GM12873 (cell line): ENCODE results near the gene AKAP13.

Source experiments
- CTCF ChIP-seq: IDR thresholded peaks from 2 replicates; pipeline ENCODE4 v1.5.1; 2012; ENCODE audit warnings: low read depth, mild to moderate bottlenecking, moderate library complexity, low read length, control low read depth; ENCODE audit not compliant: insufficient read depth; ENCODE audit errors: missing control alignments

Gene AKAP13

GRCh38 chr15:85457392-85457968, 77.1 kb downstream of the AKAP13 start:
- TF ChIP-seq CTCF = no peak

GRCh38 chr15:85458764-85459163, 78.4 kb downstream of the AKAP13 start:
- no peak for TF ChIP-seq CTCF

- TF ChIP-seq CTCF = no peak
Observed at GRCh38 chr15:85462029-85462428, 81.6 kb downstream of the AKAP13 start.

GRCh38 chr15:85463276-85463892, 83.0 kb downstream of the AKAP13 start:
- TF ChIP-seq CTCF = no peak

GRCh38 chr15:85463976-85464375, 83.6 kb downstream of the AKAP13 start:
- TF ChIP-seq CTCF = no peak

DNA sequence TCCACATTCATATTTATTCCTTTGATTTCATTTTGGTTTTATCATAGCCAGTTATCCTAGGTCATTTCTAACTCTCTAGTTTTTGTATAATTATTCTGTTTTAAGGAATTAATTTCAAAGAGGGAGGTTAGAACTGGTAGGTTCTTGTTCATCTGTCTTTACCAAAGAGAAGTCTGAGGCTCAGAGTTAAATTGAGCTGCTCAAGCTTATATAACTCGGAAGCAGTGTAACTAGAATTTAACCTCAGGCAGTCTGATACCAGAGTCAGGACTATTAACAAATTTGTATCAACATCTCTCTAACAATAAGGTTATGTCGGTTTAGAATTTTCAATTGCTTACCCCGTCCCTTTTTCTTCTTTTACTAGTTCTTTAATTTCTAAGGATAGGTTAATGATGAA, 84.1 kb downstream of the AKAP13 start:
- no peak for TF ChIP-seq CTCF

DNA sequence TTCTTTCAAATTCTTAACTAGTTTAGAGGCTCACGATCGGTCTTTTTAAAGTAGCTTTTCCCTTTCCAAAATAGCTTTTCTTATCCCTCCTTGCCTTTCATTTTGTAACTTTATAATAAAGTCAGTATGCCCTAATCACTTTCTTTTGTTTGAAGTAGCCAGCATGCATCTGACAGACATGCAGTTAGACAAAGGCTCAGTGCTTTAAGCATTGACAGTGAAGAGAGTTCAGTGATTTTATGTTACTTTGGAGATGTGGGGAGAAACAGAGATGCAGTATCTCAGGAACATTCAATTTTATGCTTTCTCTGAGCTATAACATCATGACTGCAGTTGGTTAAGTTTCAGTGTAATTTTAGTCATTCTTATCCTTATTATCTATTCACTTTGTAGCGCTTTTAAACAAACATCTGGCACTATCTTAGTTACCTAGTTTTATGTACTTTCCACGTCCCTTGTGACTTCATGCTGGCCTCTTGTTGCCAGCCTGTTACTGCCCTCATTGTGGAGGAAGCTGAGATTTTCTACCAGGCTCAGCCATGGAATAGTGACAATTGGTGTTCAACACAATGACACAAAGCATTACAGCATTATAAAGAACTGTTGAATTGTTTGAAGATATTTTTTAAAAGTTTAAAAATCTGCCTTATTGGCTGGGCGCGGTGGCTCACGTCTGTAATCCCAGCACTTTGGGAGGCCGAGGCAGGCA, 90.3 kb downstream of the AKAP13 start:
- TF ChIP-seq CTCF = no peak
